Measurements from ENCODE around the gene LCNL1.

Gene LCNL1

GRCh38 chr9:136975644-136976043, 7.1 kb upstream of the LCNL1 start:
- Histone ChIP-seq H3K4me2 (no peak overlapping the region), H3K79me2 (ENCODE audit: insufficient read depth, low read depth) (no peaks in the 10 kb centered on the region), H3K9ac (no peak overlapping the region), H3K36me3 (ENCODE audit: insufficient read depth) (no peaks in the 10 kb centered on the region), H2AFZ (ENCODE audit: low read depth) (no peak overlapping the region), H4K20me1 (ENCODE audit: insufficient read depth) (no peaks in the 10 kb centered on the region), H3K27ac (no peak overlapping the region), H3K4me3 (IDR thresholded peaks at IDR 0.05; ENCODE audit: insufficient read depth, low read depth, low read length) (no peak overlapping the region), H3K27me3 (ENCODE audit: insufficient read depth, low read depth) (peaks cover 35% of the 10 kb centered on the region), H3K4me1 (ENCODE audit: low read depth, poor library complexity, severe bottlenecking) (no peaks in the 10 kb centered on the region)
- no peak for TF ChIP-seq CTCF (conservative IDR thresholded peaks at IDR 0.05; ENCODE audit: low read depth, low read length)

- Histone ChIP-seq H4K20me1 (ENCODE audit: insufficient read depth) (no peaks in the 10 kb centered on the region), H2AFZ (ENCODE audit: low read depth) (no peak within 1 kb of the TSS), H3K9ac (no peak within 1 kb of the TSS), H3K4me1 (ENCODE audit: low read depth, poor library complexity, severe bottlenecking) (no peaks in the 10 kb centered on the region), H3K4me3 (IDR thresholded peaks at IDR 0.05; ENCODE audit: insufficient read depth, low read depth, low read length) (no peak within 1 kb of the TSS), H3K4me2 (no peak within 1 kb of the TSS), H3K36me3 (ENCODE audit: insufficient read depth) (no peaks in the 10 kb centered on the region), H3K27me3 (ENCODE audit: insufficient read depth, low read depth) (peaks cover 45% of the 10 kb centered on the region), H3K79me2 (ENCODE audit: insufficient read depth, low read depth) (no peaks in the 10 kb centered on the region), H3K27ac (no peak within 1 kb of the TSS)
- no peak for TF ChIP-seq CTCF (conservative IDR thresholded peaks at IDR 0.05; ENCODE audit: low read depth, low read length)
These were observed 5.6 kb upstream of the LCNL1 start, which contains the start of gene PTGDS for GRCh38 chr9:136977223-136977622. Gene PTGDS, plus strand, starts transcription at chr9:136977504. Its CDS starts 75 bp downstream, at chr9:136977579.

GRCh38 chr9:136977649-136978072, 5.1 kb upstream of the LCNL1 start:
- Histone ChIP-seq H3K4me2 (no peak overlapping the region), H3K4me1 (ENCODE audit: low read depth, poor library complexity, severe bottlenecking) (no peaks in the 10 kb centered on the region), H3K9ac (no peak overlapping the region), H2AFZ (ENCODE audit: low read depth) (no peak overlapping the region), H3K36me3 (ENCODE audit: insufficient read depth) (no peaks in the 10 kb centered on the region), H3K27ac (no peak overlapping the region), H4K20me1 (ENCODE audit: insufficient read depth) (no peaks in the 10 kb centered on the region), H3K4me3 (IDR thresholded peaks at IDR 0.05; ENCODE audit: insufficient read depth, low read depth, low read length) (no peak overlapping the region), H3K79me2 (ENCODE audit: insufficient read depth, low read depth) (no peaks in the 10 kb centered on the region), H3K27me3 (ENCODE audit: insufficient read depth, low read depth) (peaks cover 45% of the 10 kb centered on the region)
- TF ChIP-seq CTCF (conservative IDR thresholded peaks at IDR 0.05; ENCODE audit: low read depth, low read length) = no peak

GRCh38 chr9:136978073-136978864, 4.5 kb upstream of the LCNL1 start:
- peaks cover 42% of the 10 kb centered on the region for H3K27me3 ChIP-seq (ENCODE audit: insufficient read depth, low read depth)
- H3K9ac ChIP-seq = no peak overlapping the region
- H3K4me1 ChIP-seq (ENCODE audit: low read depth, poor library complexity, severe bottlenecking) = no peaks in the 10 kb centered on the region
- no peak overlapping the region for H3K4me3 ChIP-seq (IDR thresholded peaks at IDR 0.05; ENCODE audit: insufficient read depth, low read depth, low read length)
- H4K20me1 ChIP-seq (ENCODE audit: insufficient read depth) = no peaks in the 10 kb centered on the region
- no peaks in the 10 kb centered on the region for H3K36me3 ChIP-seq (ENCODE audit: insufficient read depth)
- H3K4me2 ChIP-seq = no peak overlapping the region
- H2AFZ ChIP-seq (ENCODE audit: low read depth) = no peak overlapping the region
- no peak for TF ChIP-seq CTCF (conservative IDR thresholded peaks at IDR 0.05; ENCODE audit: low read depth, low read length)
- no peak overlapping the region for H3K27ac ChIP-seq
- H3K79me2 ChIP-seq (ENCODE audit: insufficient read depth, low read depth) = no peaks in the 10 kb centered on the region
